H1 (cell line): ENCODE measurements around the gene FOXD2. TPM values are rescaled to one million over a fixed set of nuclear protein-coding genes. Genes with fewer than 3 reads are reported as not detected.

Experiments
- CTCF ChIA-PET: fragments of 300-600 bp; sonication (Branson Sonifier 250); formaldehyde crosslinking; loops from one replicate; lab custom pipeline; 2021; ENCODE audit not compliant: partially characterized antibody; lab: Charles Lee
- POLR2A ChIA-PET: fragments of 300-600 bp; sonication (Branson Sonifier 250); formaldehyde crosslinking; loops from one replicate; lab custom pipeline; 2021; ENCODE audit warnings: inconsistent platforms; ENCODE audit not compliant: partially characterized antibody; lab: Charles Lee
- DNase-seq, 2 experiments: peaks; one replicate each; pipeline versions ENCODE4 v3.0.0 to v3.0.0-alpha.2; 2010 to 2022; ENCODE audit warnings: low spot score in 2 of 2, low read depth in 1 of 2, mixed read lengths in 1 of 2
- FAIRE-seq: peaks from 2 replicates; lab custom pipeline; 2011; peaks lifted over from hg19 to GRCh38; lab: Jason Lieb, UNC
- H2AFZ ChIP-seq: 2 replicates; pipeline ENCODE4 v1.8.1; 2012; ENCODE audit warnings: low read length, inconsistent platforms
- H2AK5ac ChIP-seq: 2 replicates; pipeline ENCODE4 v1.6.1; 2013; ENCODE audit warnings: low read depth, low read length
- H2BK120ac ChIP-seq: replicated peaks from 2 replicates; pipeline ENCODE3; 2013; ENCODE audit warnings: low read depth, low read length, inconsistent platforms
- H2BK12ac ChIP-seq: 2 replicates; pipeline ENCODE4 v1.6.1; 2013; ENCODE audit warnings: low read depth, low read length
- H2BK15ac ChIP-seq: 2 replicates; pipeline ENCODE4 v1.6.1; 2013; ENCODE audit warnings: low read length
- H2BK20ac ChIP-seq: 2 replicates; pipeline ENCODE4 v1.6.1; 2013; ENCODE audit warnings: low read length
- H2BK5ac ChIP-seq: 2 replicates; pipeline ENCODE4 v1.6.1; 2013; ENCODE audit warnings: low read depth, low read length
- H3K14ac ChIP-seq: 2 replicates; pipeline ENCODE4 v1.6.1; 2013; ENCODE audit warnings: inconsistent platforms; ENCODE audit not compliant: insufficient read length
- H3K18ac ChIP-seq: 2 replicates; pipeline ENCODE4 v1.6.1; 2013; ENCODE audit warnings: low read length; ENCODE audit errors: extremely low read depth
- H3K23ac ChIP-seq: 2 replicates; pipeline ENCODE4 v1.6.1; 2013; ENCODE audit warnings: inconsistent platforms; ENCODE audit not compliant: insufficient read length
- H3K23me2 ChIP-seq: 2 replicates; pipeline ENCODE4 v1.6.1; 2013; ENCODE audit warnings: low read depth, low read length
- H3K27ac ChIP-seq: 2 replicates; pipeline ENCODE4 v1.6.1; 2011; ENCODE audit warnings: low read depth, low read length, inconsistent platforms
- H3K27me3 ChIP-seq, 4 experiments: replicated peaks in 1 of 4; 1 replicate in 1 of 4; 2 replicates in 3 of 4; pipeline versions ENCODE4 v1.6.1 to v1.8.1; 2011 to 2013; ENCODE audit warnings: low read length in 3 of 4, mild to moderate bottlenecking in 3 of 4, inconsistent platforms in 2 of 4, mixed read lengths in 2 of 4, moderate library complexity in 1 of 4; ENCODE audit not compliant: control insufficient read depth in 3 of 4, insufficient read depth in 3 of 4; ENCODE audit errors: extremely low read depth in 1 of 4
- H3K36me3 ChIP-seq, 4 experiments: 2 replicates each; pipeline versions ENCODE4 v1.6.1 to v1.8.1; 2011 to 2013; ENCODE audit warnings: mild to moderate bottlenecking in 4 of 4, low read length in 3 of 4, moderate library complexity in 2 of 4, control low read depth in 1 of 4, inconsistent platforms in 1 of 4; ENCODE audit not compliant: insufficient read depth in 4 of 4, control insufficient read depth in 2 of 4
- H3K4ac ChIP-seq: replicated peaks from 2 replicates; pipeline ENCODE3; 2013; ENCODE audit warnings: low read length, low read depth, mixed read lengths, inconsistent platforms; ENCODE audit not compliant: insufficient read length
- H3K4me1 ChIP-seq, 4 experiments: replicated peaks in 1 of 4; 1 replicate in 1 of 4; 2 replicates in 3 of 4; pipeline versions ENCODE4 v1.6.1 to v1.8.1; 2011 to 2013; ENCODE audit warnings: low read length in 3 of 4, inconsistent platforms in 2 of 4, mixed read lengths in 1 of 4; ENCODE audit not compliant: insufficient read depth in 4 of 4, control insufficient read depth in 3 of 4
- H3K4me2 ChIP-seq, 2 experiments: 2 replicates each; pipeline versions ENCODE4 v1.6.1 to v1.8.1; 2011 to 2013; ENCODE audit warnings: low read depth in 2 of 2, low read length in 2 of 2, control low read depth in 1 of 2, inconsistent platforms in 1 of 2, mild to moderate bottlenecking in 1 of 2; ENCODE audit not compliant: insufficient read depth in 1 of 2
- H3K4me3 ChIP-seq, 4 experiments: fragments of 200-600, 300-600 bp in 1 of 4; sonication (generic), shearing (Covaris generic), sonication (Bioruptor Twin) in 1 of 4; 2 replicates each; pipeline versions ENCODE4 v1.5.1 to v1.8.1; 2011 to 2016; ENCODE audit warnings: low read length in 4 of 4, low read depth in 3 of 4, control low read depth in 2 of 4, inconsistent platforms in 2 of 4, mild to moderate bottlenecking in 2 of 4, mixed read lengths in 1 of 4, moderate library complexity in 1 of 4; ENCODE audit not compliant: insufficient read depth in 2 of 4; ENCODE audit errors: extremely low read depth in 1 of 4
- H3K56ac ChIP-seq: replicated peaks from 2 replicates; pipeline ENCODE3; 2013; ENCODE audit warnings: low read depth, mild to moderate bottlenecking, mixed read lengths, low read length, inconsistent platforms; ENCODE audit not compliant: insufficient read length
- H3K79me1 ChIP-seq: 2 replicates; pipeline ENCODE4 v1.6.1; 2013; ENCODE audit warnings: low read depth, low read length, control low read depth
- H3K79me2 ChIP-seq, 2 experiments: 2 replicates each; pipeline versions ENCODE4 v1.6.1 to v1.8.1; 2012 to 2013; ENCODE audit warnings: low read length in 2 of 2, mild to moderate bottlenecking in 2 of 2, inconsistent platforms in 1 of 2; ENCODE audit not compliant: insufficient read depth in 2 of 2, control insufficient read depth in 1 of 2
- H3K9ac ChIP-seq, 4 experiments: replicated peaks in 1 of 4; 1 replicate in 1 of 4; 2 replicates in 3 of 4; pipeline versions ENCODE4 v1.6.1 to v1.8.1; 2011 to 2013; ENCODE audit warnings: low read depth in 3 of 4, low read length in 3 of 4, control low read depth in 2 of 4, mild to moderate bottlenecking in 2 of 4, moderate library complexity in 2 of 4, inconsistent platforms in 1 of 4; ENCODE audit errors: extremely low read depth in 1 of 4
- H3K9me3 ChIP-seq, 2 experiments: 2 replicates each; pipeline versions ENCODE4 v1.6.1 to v1.8.1; 2012 to 2013; ENCODE audit warnings: mild to moderate bottlenecking in 2 of 2, moderate library complexity in 2 of 2, control low read depth in 1 of 2, inconsistent platforms in 1 of 2, low read depth in 1 of 2, low read length in 1 of 2, mixed read lengths in 1 of 2; ENCODE audit not compliant: insufficient read depth in 2 of 2
- H4K20me1 ChIP-seq, 2 experiments: replicated peaks in 1 of 2; 2 replicates each; pipeline versions ENCODE3 to v1.8.1; 2011 to 2013; ENCODE audit warnings: inconsistent platforms in 2 of 2, low read length in 2 of 2, mild to moderate bottlenecking in 1 of 2; ENCODE audit not compliant: insufficient read depth in 2 of 2, control insufficient read depth in 1 of 2
- H4K5ac ChIP-seq: 2 replicates; pipeline ENCODE4 v1.6.1; 2013; ENCODE audit warnings: low read length, low read depth, mixed read lengths, inconsistent platforms; ENCODE audit not compliant: insufficient read length
- H4K8ac ChIP-seq: 2 replicates; pipeline ENCODE4 v1.8.0; 2013; ENCODE audit warnings: mild to moderate bottlenecking, moderate library complexity, low read length, inconsistent platforms; ENCODE audit not compliant: insufficient read depth; ENCODE audit errors: extremely low read depth
- H4K91ac ChIP-seq: replicated peaks from 2 replicates; pipeline ENCODE3; 2013; ENCODE audit warnings: low read length, mixed read lengths, inconsistent platforms; ENCODE audit not compliant: insufficient read length
- BRCA1 ChIP-seq: IDR thresholded peaks from 2 replicates; pipeline ENCODE4 v1.6.1; 2012; ENCODE audit warnings: low read depth, low read length, improper control_type of control experiment
- CEBPB ChIP-seq: IDR thresholded peaks from 2 replicates; pipeline ENCODE4 v1.6.1; 2012; ENCODE audit warnings: low read depth, low read length
- KDM1A ChIP-seq: fragments of 200-600, 300-600 bp; sonication (generic); IDR thresholded peaks from 2 replicates; pipeline ENCODE4 v1.7.1; 2016; ENCODE audit warnings: mild to moderate bottlenecking, low read length, borderline replicate concordance
- KDM4A ChIP-seq: IDR thresholded peaks from one replicate; pipeline ENCODE4 v1.7.1; 2012; ENCODE audit warnings: low read depth, mild to moderate bottlenecking, moderate library complexity, low read length, inconsistent platforms; ENCODE audit not compliant: severe bottlenecking
- RAD21 ChIP-seq, 2 experiments: IDR thresholded peaks in 1 of 2; conservative IDR thresholded peaks in 1 of 2; 2 replicates each; pipeline ENCODE4 v1.6.1; 2011; ENCODE audit warnings: low read depth in 2 of 2, low read length in 2 of 2, improper control_type of control experiment in 1 of 2, inconsistent platforms in 1 of 2, mild to moderate bottlenecking in 1 of 2, moderate library complexity in 1 of 2
- RXRA ChIP-seq: IDR thresholded peaks from 2 replicates; pipeline ENCODE4 v1.6.1; 2011; ENCODE audit warnings: low read depth, mild to moderate bottlenecking, low read length, moderate library complexity; ENCODE audit not compliant: insufficient read depth
- SAP30 ChIP-seq: fragments of 300-600 bp; sonication (generic); IDR thresholded peaks from 2 replicates; pipeline ENCODE4 v1.7.1; 2012; ENCODE audit warnings: low read length, moderate library complexity, mild to moderate bottlenecking, inconsistent platforms; ENCODE audit not compliant: insufficient read depth, insufficient replicate concordance
- SIN3A ChIP-seq, 2 experiments: IDR thresholded peaks in 1 of 2; conservative IDR thresholded peaks in 1 of 2; 2 replicates each; pipeline ENCODE4 v1.6.1; 2011 to 2012; ENCODE audit warnings: low read length in 2 of 2, improper control_type of control experiment in 1 of 2, low read depth in 1 of 2, mild to moderate bottlenecking in 1 of 2
- SIX5 ChIP-seq: IDR thresholded peaks from 2 replicates; pipeline ENCODE4 v1.6.1; 2011; ENCODE audit warnings: mild to moderate bottlenecking, low read depth, low read length
- SP1 ChIP-seq: IDR thresholded peaks from 2 replicates; pipeline ENCODE4 v1.6.1; 2011; ENCODE audit warnings: low read depth, low read length
- TCF12 ChIP-seq: IDR thresholded peaks from 2 replicates; pipeline ENCODE4 v1.6.1; 2011; ENCODE audit warnings: low read depth, mild to moderate bottlenecking, low read length
- USF2 ChIP-seq: IDR thresholded peaks from 2 replicates; pipeline ENCODE4 v1.6.1; 2011; ENCODE audit warnings: low read length, improper control_type of control experiment
- WGBS, 2 experiments: shearing (Covaris generic) in 1 of 2; methylation state at CpG; one replicate each; pipeline versions ENCODE4 v1.1.6 to v1.1.7; 2013 to 2015; ENCODE audit warnings: low lambda C conversion rate in 2 of 2, mixed read lengths in 2 of 2, inconsistent platforms in 1 of 2, low coverage in 1 of 2, missing lambda C conversion rate in 1 of 2; ENCODE audit not compliant: insufficient replicate concordance in 2 of 2, insufficient coverage in 1 of 2, insufficient read length in 1 of 2; ENCODE audit errors: extremely low coverage in 1 of 2, missing lambda C conversion rate in 1 of 2; 5-methylcytosine and 5-hydroxymethylcytosine counted together
- polyA plus RNA-seq, 7 experiments: library from polyadenylated mRNA; depleted of rRNA in 3 of 7; stranded (reverse) in 5 of 7; unstranded in 2 of 7; fragments of >200 nt in 5 of 7; fragments of 200-250 nt in 2 of 7; gene quantifications; 1 replicate in 5 of 7; 2 replicates in 1 of 7; 4 replicates in 1 of 7; pipeline versions ENCODE4 v1.2.1 to v1.2.3, GENCODE V29; 2011 to 2013; ENCODE audit warnings: missing spikeins in 2 of 7, mixed read lengths in 2 of 7
- total RNA-seq: library from RNA; stranded (reverse); fragmentation: NEBNext Ultra II Directional; extraction: Animal tissue kit (Norgen Biotek cat#: 25700); gene quantifications from 2 replicates; pipeline ENCODE4 v1.2.1, GENCODE V29; 2021

Gene FOXD2
- total and polyA plus RNA-seq, 2 of the 8 experiments (the other 6 are each of a cell fraction or from before 2014, with no cell fraction given) = not detected

GRCh38 chr1:47450606-47451005 is 12.8 kb downstream of the FOXD2 start:
- ChIA-PET POLR2A (interaction anchor here (1.0 to 1.6 kb wide), 4 partner anchors 14 to 275 kb away, joined by 3 to 4 read pairs (median 3); no protein-coding TSS in a partner anchor), CTCF (interaction anchor here (0.8 to 4.8 kb wide), 36 partner anchors 9 to 276 kb away, joined by 3 to 49 read pairs (median 9); partner anchors contain the start of gene FOXD2)
- Histone ChIP-seq H3K79me2 (no peaks in the 10 kb centered on the region), H3K4ac (no peak overlapping the region), H2BK5ac (no peak overlapping the region), H4K8ac (no peak overlapping the region), H3K36me3 (no peaks in the 10 kb centered on the region), H3K9ac (no peak overlapping the region), H3K56ac (no peak overlapping the region), H3K18ac (no peak overlapping the region), H4K20me1 (peaks cover 6 to 19% of the 10 kb centered on the region in 2 experiments), H2AK5ac (no peak overlapping the region), H3K4me1 (peaks cover 4 to 18% (median 12%) of the 10 kb centered on the region in 4 experiments), H2BK20ac (no peak overlapping the region), H2AFZ (no peak overlapping the region), H4K5ac (no peak overlapping the region), H3K27me3 (peaks cover 61 to 68% (median 66%) of the 10 kb centered on the region in 4 experiments), H2BK12ac (0 out of 2 replicates have a peak overlapping the region, but pooled peaks have one; percentile 11), H3K79me1 (no peaks in the 10 kb centered on the region), H3K27ac (no peak overlapping the region), H3K4me2 (peak overlapping the region; percentile 24 to 64; a peak in 3 of 4 replicates), H2BK120ac (no peak overlapping the region), H3K23ac (no peak overlapping the region), H2BK15ac (no peak overlapping the region), H3K4me3 (no peak overlapping the region), H3K14ac (no peak overlapping the region), H3K9me3 (0 out of 4 replicates have a peak, but pooled peaks cover 0 to 5% of the 10 kb centered on the region in 2 experiments), H4K91ac (no peak overlapping the region), H3K23me2 (0 out of 2 replicates have a peak, but pooled peaks cover 1% of the 10 kb centered on the region)
- 78% methylated on average over 4 of the region's 4 CpGs; no CpG with 5 or more reads in 1 of the 2 experiments for WGBS, 2 experiments
- FAIRE-seq (no peak), DNase-seq (no peak)
- no peak for TF ChIP-seq SAP30
- TF ChIP-seq RXRA = no peak
- TF ChIP-seq SIX5 = no peak
- TF ChIP-seq SIN3A (conservative IDR thresholded peaks at IDR 0.05 in 1 of 2, IDR thresholded peaks at IDR 0.05 in 1 of 2; ENCODE audit: low read depth in 1 of 2, low read length in 2 of 2) = no peak
- no peak for TF ChIP-seq CEBPB
- TF ChIP-seq SP1 = no peak
- TF ChIP-seq RAD21 (IDR thresholded peaks at IDR 0.05 in 1 of 2, conservative IDR thresholded peaks at IDR 0.05 in 1 of 2; ENCODE audit: low read depth in 2 of 2, low read length in 2 of 2) = no peak
- no peak for TF ChIP-seq KDM4A
- no peak for TF ChIP-seq KDM1A
- TF ChIP-seq USF2 = no peak
- TF ChIP-seq BRCA1 = no peak
- TF ChIP-seq TCF12 = no peak
